Right lobe of liver (tissue), 4 donors: ENCODE results near the gene RINL.

ENCODE experiments used
- POLR2A ChIP-seq: fragments of 450-650 bp; IDR thresholded peaks from one replicate; pipeline ENCODE4 v1.6.1; 2017; ENCODE audit warnings: antibody characterized with exemption, mild to moderate bottlenecking
- TF ChIP-seq, protein P1 (sequence below), 4 donors: fragments of 200-600 bp in 3 of 4; fragments of 450-650 bp in 1 of 4; IDR thresholded peaks; one replicate each; pipeline versions ENCODE4 v1.5.1 to v1.8.0; 2016 to 2022; ENCODE audit warnings: antibody characterized with exemption in 4 of 4, mild to moderate bottlenecking in 2 of 4
- donor health status: DM: no; HTN: no; CAD: no.
- donor health status: DM: no; HTN: no; CAD: no.
- donor health status: DM: no; HTN: yes; CAD: no.

DNA sequence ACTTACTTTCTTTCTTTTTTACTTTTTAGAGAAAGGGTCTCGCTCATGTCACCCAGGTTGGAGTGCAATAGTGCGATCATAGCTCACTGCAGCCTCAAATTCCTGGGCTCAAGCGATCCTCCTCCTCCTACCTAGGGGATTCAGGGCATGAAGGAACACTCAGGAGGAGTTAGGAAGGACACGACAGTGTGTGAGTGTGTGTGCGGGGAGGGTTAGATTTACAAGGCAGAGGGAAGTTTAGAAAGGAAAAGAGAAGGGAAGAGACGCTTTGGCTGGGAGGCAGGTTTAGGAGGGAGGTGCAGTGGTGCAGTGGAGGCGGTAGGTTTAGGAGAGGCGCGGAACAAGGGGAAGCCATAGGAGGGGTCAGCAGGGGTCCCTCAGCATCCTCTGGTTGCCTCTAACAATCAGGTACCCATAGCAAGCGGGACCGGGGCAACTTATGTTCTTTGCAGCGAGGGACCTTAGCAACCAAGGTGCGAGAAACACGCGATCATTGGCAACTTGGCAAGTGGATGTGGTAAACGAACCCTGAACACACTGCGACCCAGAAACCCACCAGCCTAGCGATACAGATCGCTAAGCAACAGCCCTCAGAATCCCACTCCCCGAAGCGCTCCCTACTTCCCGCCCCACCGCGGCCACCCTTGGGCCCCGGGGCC is 20.8 kb upstream of the RINL start:
- no peak for TF ChIP-seq POLR2A
- TF ChIP-seq, protein P1, sequence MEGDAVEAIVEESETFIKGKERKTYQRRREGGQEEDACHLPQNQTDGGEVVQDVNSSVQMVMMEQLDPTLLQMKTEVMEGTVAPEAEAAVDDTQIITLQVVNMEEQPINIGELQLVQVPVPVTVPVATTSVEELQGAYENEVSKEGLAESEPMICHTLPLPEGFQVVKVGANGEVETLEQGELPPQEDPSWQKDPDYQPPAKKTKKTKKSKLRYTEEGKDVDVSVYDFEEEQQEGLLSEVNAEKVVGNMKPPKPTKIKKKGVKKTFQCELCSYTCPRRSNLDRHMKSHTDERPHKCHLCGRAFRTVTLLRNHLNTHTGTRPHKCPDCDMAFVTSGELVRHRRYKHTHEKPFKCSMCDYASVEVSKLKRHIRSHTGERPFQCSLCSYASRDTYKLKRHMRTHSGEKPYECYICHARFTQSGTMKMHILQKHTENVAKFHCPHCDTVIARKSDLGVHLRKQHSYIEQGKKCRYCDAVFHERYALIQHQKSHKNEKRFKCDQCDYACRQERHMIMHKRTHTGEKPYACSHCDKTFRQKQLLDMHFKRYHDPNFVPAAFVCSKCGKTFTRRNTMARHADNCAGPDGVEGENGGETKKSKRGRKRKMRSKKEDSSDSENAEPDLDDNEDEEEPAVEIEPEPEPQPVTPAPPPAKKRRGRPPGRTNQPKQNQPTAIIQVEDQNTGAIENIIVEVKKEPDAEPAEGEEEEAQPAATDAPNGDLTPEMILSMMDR (IDR thresholded peaks at IDR 0.05), result no peak
